ENCODE results near the gene COL25A1. TPM values are rescaled to one million over a fixed set of nuclear protein-coding genes. Genes with fewer than 3 reads are reported as not detected.

Gene COL25A1
- total and polyA plus RNA-seq, 2 experiments from 2014 or later: 0.28 to 1.9 TPM

DNA sequence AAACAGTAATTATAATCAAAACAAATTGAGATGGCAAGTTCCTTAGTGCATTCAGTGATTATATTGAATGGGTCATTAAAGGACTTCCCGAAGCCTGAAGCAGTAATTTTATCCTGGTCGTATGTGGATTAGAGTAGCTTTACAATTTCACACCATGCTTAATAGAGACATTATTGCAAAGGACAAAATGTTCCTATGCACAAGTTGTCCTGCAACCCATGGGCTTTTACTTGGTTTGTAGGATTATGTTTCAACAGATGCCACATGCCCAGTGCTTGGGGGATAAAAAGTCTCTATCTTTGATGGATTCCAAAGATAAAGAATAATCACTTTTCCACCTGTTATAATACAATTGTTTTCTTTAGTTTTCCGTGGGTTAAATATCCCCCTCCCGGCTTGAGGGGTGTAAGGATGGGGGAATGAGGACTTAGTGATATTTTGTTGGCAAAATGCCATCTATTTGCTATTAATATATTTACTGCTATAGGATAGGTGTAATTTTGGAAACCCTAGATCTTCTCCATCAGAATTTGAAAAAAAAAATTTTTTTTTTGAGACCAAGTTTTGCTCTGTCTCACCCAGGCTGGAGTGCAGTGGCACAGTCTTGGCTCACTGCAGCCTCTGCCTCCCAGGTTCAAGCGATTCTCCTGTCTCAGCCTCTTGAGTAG is 383.1 kb downstream of the COL25A1 start:
- no peak overlapping the region for H3K27ac ChIP-seq
- no peaks in the 10 kb centered on the region for H3K9me2 ChIP-seq (replicated peaks; ENCODE audit: insufficient read depth)
- H3K27me3 ChIP-seq: no peaks in the 10 kb centered on the region
- no peak for TF ChIP-seq CTCF (IDR thresholded peaks at IDR 0.05; ENCODE audit: poor library complexity)
- no peak overlapping the region for H3K4me3 ChIP-seq
- no peak for DNase-seq (ENCODE audit: low spot score)
- 83% methylated on average over 5 of the region's 5 CpGs for WGBS (ENCODE audit: low lambda C conversion rate, missing lambda C conversion rate)
- H2AFZ ChIP-seq: no peak overlapping the region
- H3K4me1 ChIP-seq (ENCODE audit: insufficient read depth): no peaks in the 10 kb centered on the region
- no peaks in the 10 kb centered on the region for H3K79me2 ChIP-seq
- H3K36me3 ChIP-seq (replicated peaks; ENCODE audit: insufficient read depth, low read depth): no peaks in the 10 kb centered on the region
- H3K9me3 ChIP-seq (ENCODE audit: low read depth): no peaks in the 10 kb centered on the region
- H3K4me2 ChIP-seq: no peak overlapping the region
- H4K20me1 ChIP-seq (ENCODE audit: insufficient read depth, poor library complexity, severe bottlenecking): no peaks in the 10 kb centered on the region

GRCh38 chr4:108917255-108917654 is 385.2 kb downstream of the COL25A1 start:
- TF ChIP-seq EZH2phosphoT487 (IDR thresholded peaks at IDR 0.05; ENCODE audit: low read depth, severe bottlenecking, unreplicated experiment) (no peak), CTCF (IDR thresholded peaks at IDR 0.05; ENCODE audit: poor library complexity) (no peak), EZH2 (IDR thresholded peaks at IDR 0.05; ENCODE audit: borderline replicate concordance) (no peak)
- H3K9me2 ChIP-seq (replicated peaks; ENCODE audit: insufficient read depth): no peaks in the 10 kb centered on the region
- H3K4me2 ChIP-seq: no peak overlapping the region
- no peaks in the 10 kb centered on the region for H4K20me1 ChIP-seq (ENCODE audit: insufficient read depth, poor library complexity, severe bottlenecking)
- 84% methylated on average over 5 of the region's 5 CpGs for WGBS (ENCODE audit: low lambda C conversion rate, missing lambda C conversion rate)
- H3K4me3 ChIP-seq: no peak overlapping the region
- no peak overlapping the region for H2AFZ ChIP-seq
- DNase-seq (ENCODE audit: low spot score): no peak
- no peaks in the 10 kb centered on the region for H3K36me3 ChIP-seq (replicated peaks; ENCODE audit: insufficient read depth, low read depth)
- H3K4me1 ChIP-seq (ENCODE audit: insufficient read depth): no peaks in the 10 kb centered on the region
- H3K27me3 ChIP-seq: no peaks in the 10 kb centered on the region
- no peak overlapping the region for H3K27ac ChIP-seq
- H3K9me3 ChIP-seq (ENCODE audit: low read depth): no peaks in the 10 kb centered on the region
- no peaks in the 10 kb centered on the region for H3K79me2 ChIP-seq

DNA sequence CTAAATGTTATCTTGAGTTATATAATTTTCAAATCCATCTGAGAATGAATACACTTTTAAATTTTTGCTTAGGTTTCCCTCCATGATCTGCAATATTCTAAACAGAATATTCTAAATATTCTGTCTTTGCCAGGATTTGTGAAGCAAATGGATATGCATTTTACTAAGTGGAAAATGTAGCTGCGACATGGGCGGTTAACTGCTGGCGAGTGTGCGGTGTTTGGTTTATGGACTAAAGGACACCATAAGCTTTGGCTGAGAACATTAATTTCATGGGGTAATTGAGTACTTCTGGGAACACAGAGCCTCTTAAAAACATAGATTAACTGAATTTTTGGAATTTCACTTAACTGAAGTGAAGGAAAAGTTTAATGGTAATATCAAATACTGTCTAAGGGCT is 385.8 kb downstream of the COL25A1 start:
- 98% methylated on average over 4 of the region's 4 CpGs for WGBS (ENCODE audit: low lambda C conversion rate, missing lambda C conversion rate)
- Histone ChIP-seq H3K27me3 (no peaks in the 10 kb centered on the region), H2AFZ (no peak overlapping the region), H3K9me3 (ENCODE audit: low read depth) (no peaks in the 10 kb centered on the region), H3K4me1 (ENCODE audit: insufficient read depth) (no peaks in the 10 kb centered on the region), H3K4me3 (no peak overlapping the region), H3K4me2 (no peak overlapping the region), H3K27ac (no peak overlapping the region), H3K79me2 (no peaks in the 10 kb centered on the region), H3K36me3 (replicated peaks; ENCODE audit: insufficient read depth, low read depth) (no peaks in the 10 kb centered on the region), H3K9me2 (replicated peaks; ENCODE audit: insufficient read depth) (no peaks in the 10 kb centered on the region), H4K20me1 (ENCODE audit: insufficient read depth, poor library complexity, severe bottlenecking) (no peaks in the 10 kb centered on the region)
- DNase-seq (ENCODE audit: low spot score): no peak
- no peak for TF ChIP-seq CTCF (IDR thresholded peaks at IDR 0.05; ENCODE audit: poor library complexity)
- no peak for TF ChIP-seq EZH2 (IDR thresholded peaks at IDR 0.05; ENCODE audit: borderline replicate concordance)
- TF ChIP-seq EZH2phosphoT487 (IDR thresholded peaks at IDR 0.05; ENCODE audit: low read depth, severe bottlenecking, unreplicated experiment): no peak

Data from hepatocyte (in vitro differentiated cells).